GM19240 (cell line): ENCODE measurements around the gene TAS1R2.

Experiments used
- DNase-seq: peaks from one replicate; pipeline ENCODE4 v3.0.0; 2011; ENCODE audit warnings: low spot score; ENCODE audit not compliant: insufficient read length

The TAS1R2 gene

GRCh38 chr1:18803151-18803791 lies 56.2 kb downstream of the TAS1R2 start:
- no peak for DNase-seq

DNA sequence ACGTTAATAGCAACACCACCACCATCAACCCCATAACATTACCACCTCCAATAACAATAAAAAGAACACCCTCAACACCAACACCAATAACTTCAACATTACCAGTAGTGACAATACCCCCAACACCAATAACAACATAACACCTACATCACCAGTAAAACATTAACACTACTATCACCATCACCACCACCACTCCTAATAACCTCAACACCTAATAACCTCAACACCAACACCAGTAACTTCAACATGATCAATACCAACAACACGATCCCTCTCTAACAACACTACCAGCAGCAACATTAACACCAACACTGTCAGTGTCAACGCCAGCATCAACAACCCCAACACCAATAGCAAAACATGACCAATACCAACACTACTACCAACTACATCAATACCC lies 57.2 kb downstream of the TAS1R2 start:
- no peak for DNase-seq

DNA sequence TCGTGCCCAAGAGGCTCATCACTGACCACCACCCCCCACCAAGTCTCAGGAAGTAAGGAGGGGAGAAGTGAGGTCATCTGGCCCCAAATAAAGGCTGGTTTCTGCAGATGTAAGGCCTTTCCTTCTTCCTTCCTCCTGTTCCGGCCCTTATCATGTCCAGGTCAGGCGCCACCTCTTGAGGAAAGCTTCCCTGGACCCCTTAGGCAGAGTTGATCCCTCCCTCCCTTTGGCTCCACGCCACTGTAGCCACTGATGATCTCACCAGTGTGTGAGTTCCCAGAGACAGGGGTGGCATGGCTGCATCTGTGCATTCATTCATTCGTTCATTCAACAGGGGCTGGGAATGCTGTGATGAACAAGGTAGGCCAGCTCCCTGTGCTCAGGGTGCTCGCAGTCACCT lies 59.2 kb downstream of the TAS1R2 start:
- no peak for DNase-seq

DNA sequence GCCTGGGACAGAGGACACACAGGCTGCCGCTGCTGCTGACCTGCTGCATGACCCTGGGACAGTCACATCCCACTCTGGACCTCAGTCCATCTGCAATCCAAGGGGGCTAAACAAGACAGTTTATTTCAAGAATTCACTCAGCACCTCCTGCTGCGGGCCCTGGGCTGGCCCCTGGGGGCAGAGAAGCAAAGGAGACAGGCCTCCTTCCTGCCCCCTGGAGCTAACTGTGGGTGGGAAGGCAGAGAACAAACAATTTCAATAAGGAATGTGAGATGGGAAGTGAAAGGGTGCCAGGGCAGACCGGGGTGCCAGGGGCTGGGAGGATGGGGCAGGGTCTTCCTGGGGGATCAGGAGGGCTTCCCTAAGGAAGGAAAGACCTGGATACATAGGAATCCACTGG lies 60.0 kb downstream of the TAS1R2 start:
- no peak for DNase-seq

DNA sequence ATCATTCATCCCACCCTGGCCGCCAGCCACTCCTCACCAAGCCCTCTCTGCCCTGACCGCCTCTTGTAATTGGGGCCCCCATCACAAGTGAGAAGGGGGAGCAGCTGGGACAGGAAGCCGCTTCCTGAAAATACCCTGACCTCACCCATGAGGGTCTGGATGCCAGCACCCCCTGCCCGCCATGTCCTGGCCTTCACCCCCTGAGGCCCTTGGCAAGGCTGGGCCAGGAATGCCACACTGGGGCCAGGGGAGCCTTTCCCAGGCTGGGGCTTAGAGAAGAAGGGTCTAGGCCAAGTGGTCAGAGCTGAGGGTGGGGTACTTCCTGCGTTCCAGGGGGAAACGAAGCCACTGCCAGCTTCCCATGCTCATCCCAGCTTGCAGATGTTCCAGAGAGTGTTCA lies 60.5 kb downstream of the TAS1R2 start:
- no peak for DNase-seq

DNA sequence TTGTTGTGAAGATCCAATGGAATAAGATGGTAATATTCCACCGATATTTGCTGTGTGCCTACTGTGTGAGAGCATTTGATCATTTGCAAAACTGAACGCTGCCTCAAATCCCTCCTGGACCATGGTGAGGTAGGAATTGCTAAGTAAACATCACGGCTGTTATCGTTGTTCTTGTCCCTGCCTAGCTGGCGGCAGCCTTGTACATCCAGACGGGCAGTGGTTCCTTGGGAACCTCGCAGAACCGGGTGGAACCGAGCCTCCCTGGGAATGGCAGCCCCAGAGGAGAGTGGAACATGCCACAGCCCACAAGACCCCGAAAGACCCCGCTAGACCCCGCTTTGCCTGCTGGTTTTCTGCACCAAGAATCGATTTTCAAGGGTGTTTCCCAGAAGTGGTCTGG lies 60.9 kb downstream of the TAS1R2 start:
- no peak for DNase-seq

- no peak for DNase-seq
Observed at GRCh38 chr1:18796950-18797349, 62.5 kb downstream of the TAS1R2 start.

- DNase-seq, result no peak
Observed at GRCh38 chr1:18795002-18795689, 64.3 kb downstream of the TAS1R2 start.

DNA sequence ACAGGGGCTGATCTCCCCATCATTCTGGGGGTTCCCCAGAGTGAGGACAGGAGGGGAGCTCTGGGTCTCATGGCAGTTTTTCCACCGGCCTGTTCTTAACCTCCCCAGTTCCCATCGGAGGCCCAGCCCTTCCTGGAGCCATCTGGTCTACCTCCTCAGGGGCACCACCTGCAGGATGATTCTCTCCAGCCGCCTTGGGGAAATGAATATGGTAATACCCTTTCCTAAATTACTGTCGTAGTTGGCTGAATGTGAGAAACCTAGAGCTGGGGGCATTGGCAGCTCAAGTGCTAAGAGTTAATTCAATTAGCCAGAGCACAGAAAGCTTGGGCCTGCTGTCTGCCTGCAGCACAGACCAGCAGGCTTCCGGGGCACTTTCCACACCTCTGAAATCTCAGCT lies 64.9 kb downstream of the TAS1R2 start:
- no peak for DNase-seq

DNA sequence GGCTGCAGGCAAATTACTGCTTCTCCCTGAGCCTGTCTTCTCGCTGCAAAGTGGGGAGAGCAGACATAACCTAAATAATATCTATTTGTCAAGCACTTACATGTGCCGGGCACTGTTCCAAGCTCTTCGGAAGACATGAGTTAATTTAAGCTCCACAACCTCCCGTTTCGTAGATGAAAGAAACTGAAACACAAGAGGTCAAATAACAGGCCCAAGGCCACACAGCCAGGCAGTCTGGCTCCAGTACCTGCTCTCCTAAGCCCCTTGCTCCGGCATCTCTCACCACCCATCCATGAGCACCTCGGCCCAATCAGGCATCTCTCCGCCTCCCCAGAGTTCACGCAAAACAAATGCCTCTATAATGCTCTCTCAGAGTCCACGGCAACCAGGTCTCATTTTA lies 65.4 kb downstream of the TAS1R2 start:
- DNase-seq, result no peak

DNA sequence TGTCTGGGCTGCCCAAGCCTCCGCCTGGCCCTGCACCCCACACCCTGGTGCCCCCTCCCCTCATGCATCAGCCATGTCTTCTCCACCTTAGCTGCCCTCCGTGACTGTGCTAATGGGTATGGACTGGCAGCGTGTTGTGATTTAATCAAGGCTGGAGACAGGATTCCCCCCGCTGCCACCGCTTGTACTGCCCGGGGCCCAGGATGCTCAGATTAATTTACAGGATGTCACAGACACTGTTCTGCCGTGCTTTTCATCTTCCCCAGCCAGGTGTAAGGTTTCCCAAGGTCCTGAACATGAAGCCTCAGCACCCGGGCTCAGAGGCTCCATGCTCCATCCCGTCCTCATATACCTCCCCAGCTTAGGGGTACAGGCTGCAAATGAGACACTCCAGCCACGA lies 66.3 kb downstream of the TAS1R2 start:
- no peak for DNase-seq

- no peak for DNase-seq
Observed at GRCh38 chr1:18792747-18793146, 66.7 kb downstream of the TAS1R2 start.
